IMR-90 (cell line): ENCODE measurements around the gene HTR1E. TPM values are rescaled to one million over a fixed set of nuclear protein-coding genes. Genes with fewer than 3 reads are reported as not detected.

Source experiments
- ATAC-seq: fragments of 200-7000 bp; cut with Tn5 transposase; 2 replicates; pipeline ENCODE4 v1.9.1; 2020; ENCODE audit warnings: low read depth, mild to moderate bottlenecking, moderate library complexity
- BruUV-seq: library from RNA; stranded (reverse); fragments of 400-500 nt; replicated peaks from 2 replicates; lab custom pipeline; 2021; lab: Mats Ljungman, UMichigan
- CTCF ChIA-PET: fragments of 300-600 bp; formaldehyde crosslinking; extraction: SDS; loops from one replicate; lab custom pipeline; 2021; ENCODE audit warnings: antibody characterized with exemption; lab: Yijun Ruan, JAX
- POLR2A ChIA-PET: fragments of 300-600 bp; sonication (Branson Sonifier 250); formaldehyde crosslinking; loops from one replicate; lab custom pipeline; 2022; ENCODE audit warnings: antibody characterized with exemption; ENCODE audit not compliant: unreplicated experiment; lab: Charles Lee
- DNase-seq: peaks from one replicate; pipeline ENCODE4 v3.0.0; 2013
- H2AFZ ChIP-seq: replicated peaks from 2 replicates; pipeline ENCODE3; 2013; ENCODE audit warnings: low read length, mild to moderate bottlenecking; ENCODE audit not compliant: poor library complexity
- H2AK5ac ChIP-seq: 2 replicates; pipeline ENCODE4 v1.6.1; 2013; ENCODE audit warnings: low read depth, low read length, inconsistent platforms
- H2AK9ac ChIP-seq: replicated peaks from 2 replicates; pipeline ENCODE3; 2013; ENCODE audit warnings: mild to moderate bottlenecking, low read depth, low read length, moderate library complexity; ENCODE audit not compliant: poor library complexity
- H2BK120ac ChIP-seq: 2 replicates; pipeline ENCODE4 v1.6.1; 2013; ENCODE audit warnings: low read depth, low read length, inconsistent platforms
- H2BK15ac ChIP-seq: 3 replicates; pipeline ENCODE4 v1.6.1; 2013; ENCODE audit warnings: low read depth, low read length, inconsistent platforms
- H2BK20ac ChIP-seq: 2 replicates; pipeline ENCODE4 v1.6.1; 2013; ENCODE audit warnings: low read depth, mild to moderate bottlenecking, inconsistent platforms, low read length, moderate library complexity
- H2BK5ac ChIP-seq: 2 replicates; pipeline ENCODE4 v1.6.1; 2013; ENCODE audit warnings: mild to moderate bottlenecking, low read depth, low read length, inconsistent platforms; ENCODE audit not compliant: poor library complexity, severe bottlenecking
- H3K14ac ChIP-seq: replicated peaks from 2 replicates; pipeline ENCODE4 v1.6.1; 2013; ENCODE audit warnings: low read depth, low read length, inconsistent platforms
- H3K18ac ChIP-seq: 2 replicates; pipeline ENCODE4 v1.6.1; 2013; ENCODE audit warnings: low read depth, low read length, control low read depth
- H3K23ac ChIP-seq: 2 replicates; pipeline ENCODE4 v1.6.1; 2013; ENCODE audit warnings: low read depth, low read length, inconsistent platforms
- H3K27ac ChIP-seq: 2 replicates; pipeline ENCODE4 v1.5.1; 2013; ENCODE audit warnings: mild to moderate bottlenecking, control low read depth, low read length; ENCODE audit not compliant: insufficient read depth
- H3K27me3 ChIP-seq: 2 replicates; pipeline ENCODE4 v1.6.1; 2013; ENCODE audit warnings: low read length; ENCODE audit not compliant: control insufficient read depth, insufficient read depth
- H3K36me3 ChIP-seq: 2 replicates; pipeline ENCODE4 v1.6.1; 2013; ENCODE audit warnings: low read length, mixed read lengths; ENCODE audit not compliant: control insufficient read depth, insufficient read depth
- H3K4ac ChIP-seq: 2 replicates; pipeline ENCODE4 v1.6.1; 2013; ENCODE audit warnings: low read depth, low read length, inconsistent platforms
- H3K4me1 ChIP-seq: 2 replicates; pipeline ENCODE4 v1.6.1; 2013; ENCODE audit warnings: low read length, mixed read lengths; ENCODE audit not compliant: control insufficient read depth, insufficient read depth
- H3K4me2 ChIP-seq: 2 replicates; pipeline ENCODE4 v1.6.1; 2013; ENCODE audit warnings: low read depth, mild to moderate bottlenecking, control low read depth, low read length, moderate library complexity
- H3K4me3 ChIP-seq: 2 replicates; pipeline ENCODE4 v1.5.1; 2013; ENCODE audit warnings: low read depth, mild to moderate bottlenecking, control low read depth, low read length, moderate library complexity; ENCODE audit not compliant: insufficient read depth
- H3K56ac ChIP-seq: 2 replicates; pipeline ENCODE4 v1.6.1; 2013; ENCODE audit warnings: low read length, inconsistent platforms; ENCODE audit not compliant: insufficient read depth; ENCODE audit errors: extremely low read depth
- H3K79me1 ChIP-seq, 2 experiments: 2 replicates each; pipeline ENCODE4 v1.6.1; 2013; ENCODE audit warnings: low read length in 2 of 2, inconsistent platforms in 1 of 2, low read depth in 1 of 2
- H3K9ac ChIP-seq: 2 replicates; pipeline ENCODE4 v1.6.1; 2013; ENCODE audit warnings: low read depth, low read length, control low read depth
- H3K9me1 ChIP-seq: 2 replicates; pipeline ENCODE4 v1.6.1; 2013; ENCODE audit warnings: low read length, inconsistent platforms; ENCODE audit not compliant: insufficient read depth
- H3K9me3 ChIP-seq: 2 replicates; pipeline ENCODE4 v1.6.1; 2013; ENCODE audit warnings: low read length; ENCODE audit not compliant: control insufficient read depth, insufficient read depth
- H4K20me1 ChIP-seq: 2 replicates; pipeline ENCODE4 v1.6.1; 2013; ENCODE audit warnings: low read length, inconsistent platforms; ENCODE audit not compliant: insufficient read depth
- H4K5ac ChIP-seq: 2 replicates; pipeline ENCODE4 v1.6.1; 2013; ENCODE audit warnings: mild to moderate bottlenecking, low read depth, low read length, control low read depth
- H4K8ac ChIP-seq, 2 experiments: 2 replicates each; pipeline ENCODE4 v1.6.1; 2013; ENCODE audit warnings: low read depth in 2 of 2, low read length in 2 of 2, control low read depth in 1 of 2, inconsistent platforms in 1 of 2
- H4K91ac ChIP-seq: 2 replicates; pipeline ENCODE4 v1.6.1; 2013; ENCODE audit warnings: low read depth, low read length, inconsistent platforms; ENCODE audit not compliant: insufficient read depth
- BHLHE40 ChIP-seq: fragments of 150-350 bp; IDR thresholded peaks from 2 replicates; pipeline ENCODE4 v1.6.1; 2016; ENCODE audit warnings: mild to moderate bottlenecking, low read depth, low read length
- CEBPB ChIP-seq: IDR thresholded peaks from 2 replicates; pipeline ENCODE4 v1.6.1; 2012; ENCODE audit warnings: low read depth, low read length, improper control_type of control experiment
- CHD1 ChIP-seq: IDR thresholded peaks from 2 replicates; pipeline ENCODE4 v1.6.1; 2012; ENCODE audit warnings: low read depth, low read length, improper control_type of control experiment
- CTCF ChIP-seq: conservative IDR thresholded peaks from 2 replicates; pipeline ENCODE4 v1.5.1; 2012; ENCODE audit warnings: mild to moderate bottlenecking, low read depth, low read length, improper control_type of control experiment
- ELK1 ChIP-seq: fragments of 150-350 bp; IDR thresholded peaks from 2 replicates; pipeline ENCODE4 v1.6.1; 2016; ENCODE audit warnings: low read depth, mild to moderate bottlenecking, low read length, moderate library complexity, borderline replicate concordance
- FOS ChIP-seq: fragments of 150-350 bp; IDR thresholded peaks from 2 replicates; pipeline ENCODE4 v1.6.1; 2016; ENCODE audit warnings: low read depth, low read length
- MAFK ChIP-seq: IDR thresholded peaks from 2 replicates; pipeline ENCODE4 v1.6.1; 2012; ENCODE audit warnings: low read depth, low read length, improper control_type of control experiment
- MXI1 ChIP-seq: IDR thresholded peaks from 2 replicates; pipeline ENCODE4 v1.6.1; 2012; ENCODE audit warnings: low read depth, mild to moderate bottlenecking, low read length, moderate library complexity, borderline replicate concordance
- NFE2L2 ChIP-seq: fragments of 150-350 bp; IDR thresholded peaks from 2 replicates; pipeline ENCODE4 v1.6.1; 2016; ENCODE audit warnings: low read depth, mild to moderate bottlenecking, low read length
- RAD21 ChIP-seq: IDR thresholded peaks from 2 replicates; pipeline ENCODE4 v1.6.1; 2012; ENCODE audit warnings: low read length, improper control_type of control experiment
- RCOR1 ChIP-seq: IDR thresholded peaks from 2 replicates; pipeline ENCODE4 v1.6.1; 2012; ENCODE audit warnings: mild to moderate bottlenecking, low read length, improper control_type of control experiment; ENCODE audit not compliant: insufficient replicate concordance
- SMC3 ChIP-seq: fragments of 150-350 bp; IDR thresholded peaks from 2 replicates; pipeline ENCODE4 v1.6.1; 2016; ENCODE audit warnings: low read depth, mild to moderate bottlenecking, antibody characterized with exemption, low read length, moderate library complexity
- USF2 ChIP-seq: fragments of 150-350 bp; IDR thresholded peaks from 2 replicates; pipeline ENCODE4 v1.6.1; 2017; ENCODE audit warnings: mild to moderate bottlenecking, antibody characterized with exemption, low read length, low read depth
- WGBS, 2 experiments: methylation state at CpG; one replicate each; pipeline versions ENCODE4 v1.1.5 to v1.1.7; 2013; ENCODE audit warnings: missing lambda C conversion rate in 2 of 2; ENCODE audit not compliant: insufficient read length in 1 of 2; ENCODE audit errors: extremely low coverage in 2 of 2; 5-methylcytosine and 5-hydroxymethylcytosine counted together
- dilution Hi-C: fragments of 300-500 bp; cut with HindIII; formaldehyde crosslinking; loops from one replicate; pipeline ENCODE4 v1.14.3; 2018; ENCODE audit warnings: low sequenced_read_pairs; ENCODE audit not compliant: unreplicated experiment
- in situ Hi-C: fragments of 300-500 bp; cut with MboI; formaldehyde crosslinking; loops from 3 replicates; pipeline ENCODE4 v1.14.3; 2019; ENCODE audit warnings: low sequenced_read_pairs, inconsistent platforms, mixed read lengths
- intact Hi-C: fragments of 100-400 bp; cut with micrococcal nuclease; formaldehyde crosslinking; loops from 2 replicates; pipeline ENCODE4 v1.10.0; 2022
- polyA plus RNA-seq, 3 experiments: library from polyadenylated mRNA; depleted of rRNA; stranded (reverse); fragments of >200 nt; gene quantifications; 2 replicates each; pipeline ENCODE4 v1.2.3, GENCODE V29; 2012; ENCODE audit warnings: low replicate concordance in 1 of 3
- total RNA-seq: library from RNA; depleted of rRNA; stranded (reverse); fragments of >200 nt; gene quantifications from 2 replicates; pipeline ENCODE4 v1.2.3, GENCODE V29; 2012

The HTR1E gene
- total and polyA plus RNA-seq, 2 of the 4 experiments (the other 2 are of a cell fraction): not detected

- no peak overlapping the region for H2AK9ac ChIP-seq
- no peaks in the 10 kb centered on the region for H3K27me3 ChIP-seq
- intact Hi-C loops: no loop called here
- no peak overlapping the region for H4K5ac ChIP-seq
- H3K4me2 ChIP-seq: no peak overlapping the region
- H2BK20ac ChIP-seq: no peak overlapping the region
- H2AK5ac ChIP-seq: no peak overlapping the region
- H2BK120ac ChIP-seq: no peak overlapping the region
- no peaks in the 10 kb centered on the region for H3K9me1 ChIP-seq
- H4K91ac ChIP-seq: no peak overlapping the region
- dilution Hi-C loops: no loop called here
- H3K9ac ChIP-seq: no peak overlapping the region
- no CpG with 5 or more reads among the region's 2 CpGs for WGBS, 2 experiments
- H3K79me1 ChIP-seq: no peaks in the 10 kb centered on the region
- H3K4me3 ChIP-seq: no peak overlapping the region
- H3K23ac ChIP-seq: no peak overlapping the region
- no peak overlapping the region for H3K14ac ChIP-seq
- no peaks in the 10 kb centered on the region for H3K4me1 ChIP-seq
- H2AFZ ChIP-seq: no peak overlapping the region
- H3K27ac ChIP-seq: no peak overlapping the region
- H2BK15ac ChIP-seq: no peak overlapping the region
- no peak overlapping the region for H3K4ac ChIP-seq
- no peak overlapping the region for H2BK5ac ChIP-seq
- H3K36me3 ChIP-seq: no peaks in the 10 kb centered on the region
- CTCF ChIA-PET: no interaction called here
- no peak overlapping the region for H3K18ac ChIP-seq
- H3K56ac ChIP-seq: no peak overlapping the region
- POLR2A ChIA-PET: no interaction called here
- DNase-seq (no peak), ATAC-seq (no peak)
- H4K20me1 ChIP-seq: no peaks in the 10 kb centered on the region
- BruUV-seq: no TSS peak
- TF ChIP-seq USF2: no peak
- no peak for TF ChIP-seq SMC3
- TF ChIP-seq FOS: no peak
- no peak for TF ChIP-seq RCOR1
- no peak for TF ChIP-seq MXI1
- no peak for TF ChIP-seq MAFK
- no peak for TF ChIP-seq RAD21
- no peak for TF ChIP-seq CEBPB
- TF ChIP-seq CTCF: no peak
- no peak for TF ChIP-seq BHLHE40
- no peak for TF ChIP-seq ELK1
- no peak for TF ChIP-seq CHD1
- no peak for TF ChIP-seq NFE2L2
- H3K9me3 ChIP-seq: no peaks in the 10 kb centered on the region
- in situ Hi-C loops: no loop called here
- no peak overlapping the region for H4K8ac ChIP-seq
Observed at GRCh38 chr6:86913795-86914194, 23.5 kb upstream of the HTR1E start.
